IgD-negative memory B cell (primary cell): Measurements from ENCODE around the gene LHPP. TPM values are rescaled to one million over a fixed set of nuclear protein-coding genes. Genes with fewer than 3 reads are reported as not detected.

Experiments used
- H3K27ac Mint-ChIP-seq, 3 donors: one replicate each; pipeline ENCODE4 v1.8.0; 2020 to 2022; ENCODE audit warnings: mild to moderate bottlenecking in 3 of 3, mixed read lengths in 3 of 3, moderate library complexity in 1 of 3
- H3K27me3 Mint-ChIP-seq: one replicate; pipeline ENCODE4 v1.8.0; 2021; ENCODE audit warnings: mixed read lengths
- H3K36me3 Mint-ChIP-seq: one replicate; pipeline ENCODE4 v1.8.0; 2020; ENCODE audit warnings: mild to moderate bottlenecking, mixed read lengths
- H3K4me1 Mint-ChIP-seq, 3 donors: one replicate each; pipeline ENCODE4 v1.8.0; 2020 to 2022; ENCODE audit warnings: mixed read lengths in 3 of 3, mild to moderate bottlenecking in 1 of 3
- H3K4me3 Mint-ChIP-seq, 4 donors: one replicate each; pipeline ENCODE4 v1.8.0; 2020 to 2022; ENCODE audit warnings: mild to moderate bottlenecking in 4 of 4, mixed read lengths in 4 of 4, moderate library complexity in 3 of 4
- H3K9me3 Mint-ChIP-seq, 3 donors: one replicate each; pipeline ENCODE4 v1.8.0; 2020 to 2021; ENCODE audit warnings: mixed read lengths in 3 of 3, mild to moderate bottlenecking in 1 of 3
- polyA plus RNA-seq: library from polyadenylated mRNA; unstranded; fragments of 300-500 nt; fragmentation: Illumina TruSeq; gene quantifications from one replicate; pipeline ENCODE4 v1.2.3, GENCODE V29; 2021

LHPP gene
- polyA plus RNA-seq, 1 donor from 2014 or later = 52.0 TPM

DNA sequence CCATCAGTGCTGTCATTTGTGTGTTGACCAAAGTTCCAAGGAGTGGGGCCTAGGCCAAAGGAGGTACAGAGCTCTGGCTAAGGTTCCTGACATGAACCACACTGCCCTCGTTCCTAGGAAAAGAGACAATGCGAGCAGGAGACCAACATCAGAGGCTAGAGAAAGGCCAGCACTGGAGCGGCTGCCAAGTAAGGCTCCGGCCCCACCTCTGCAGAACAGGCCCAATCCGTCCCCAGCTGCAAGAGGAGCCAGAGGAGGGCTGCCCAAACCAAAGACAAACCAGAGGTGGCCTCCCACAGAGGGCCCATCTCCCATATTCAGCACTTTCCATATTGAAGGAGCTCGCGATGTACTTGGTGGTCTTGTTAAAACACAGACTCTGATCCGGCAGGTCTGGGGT lies 201.6 kb downstream of the LHPP start:
- H3K4me1 Mint-ChIP-seq = peaks cover 18 to 33% (median 27%) of the 10 kb centered on the region in 3 donors
- no peaks in the 10 kb centered on the region for H3K9me3 Mint-ChIP-seq
- peaks cover 2% of the 10 kb centered on the region for H3K36me3 Mint-ChIP-seq

More for the DNA sequence above, 201.6 kb downstream of the LHPP start:
- no peak overlapping the region for H3K4me3 Mint-ChIP-seq
- H3K27me3 Mint-ChIP-seq = no peaks in the 10 kb centered on the region
- H3K27ac Mint-ChIP-seq = peak overlapping the region in 1 of 3 donors; percentile 64

Other genes with a start within 250 kb of the LHPP start
- gene OAT, start 42.9 kb upstream of the LHPP start, polyA plus RNA-seq = 46.4 TPM
- not detected for gene NKX1-2, start 11.8 kb upstream of the LHPP start, polyA plus RNA-seq